HG03175 (cell line): ENCODE results near the gene GARS1.
"Not testable (repeated sequence)": the region's sequence is repeated elsewhere in the genome, so short reads cannot be mapped to it uniquely, and the experiment has no call there.

Experiments
- ATAC-seq: cut with Tn5 transposase; IDR thresholded peaks from one replicate; pipeline ENCODE4 v1.9.1; 2021; ENCODE audit warnings: mild to moderate bottlenecking, moderate library complexity; ENCODE audit not compliant: unreplicated experiment

The GARS1 gene

DNA sequence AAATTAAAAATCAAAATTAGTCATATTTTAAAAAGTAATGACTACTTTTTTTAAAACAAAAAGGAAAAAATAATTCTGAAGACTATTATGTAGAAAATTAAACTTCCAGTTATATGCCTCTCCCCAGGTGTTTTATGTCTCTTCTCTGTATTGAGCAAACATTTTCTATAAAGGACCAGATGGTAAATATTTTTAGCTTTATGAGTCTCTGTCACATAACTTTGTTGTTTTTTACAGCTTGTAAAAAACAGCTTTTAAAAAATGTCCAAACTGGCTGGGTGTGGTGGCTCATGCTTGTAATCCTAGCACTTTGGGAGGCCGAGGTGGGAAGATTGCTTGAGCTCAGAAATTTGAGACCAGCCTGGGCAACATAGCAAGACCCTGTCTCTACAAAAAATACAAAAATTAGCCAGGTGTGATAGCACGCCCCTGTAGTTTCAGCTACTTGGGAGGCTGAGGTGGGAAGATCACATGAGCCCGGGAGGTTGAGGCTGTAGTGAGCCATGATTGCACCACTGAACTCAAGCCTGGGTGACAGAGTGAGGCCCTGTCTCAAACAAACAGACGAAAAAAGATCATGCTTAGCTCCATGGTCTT, 23.5 kb downstream of the GARS1 start:
- no peak for ATAC-seq

DNA sequence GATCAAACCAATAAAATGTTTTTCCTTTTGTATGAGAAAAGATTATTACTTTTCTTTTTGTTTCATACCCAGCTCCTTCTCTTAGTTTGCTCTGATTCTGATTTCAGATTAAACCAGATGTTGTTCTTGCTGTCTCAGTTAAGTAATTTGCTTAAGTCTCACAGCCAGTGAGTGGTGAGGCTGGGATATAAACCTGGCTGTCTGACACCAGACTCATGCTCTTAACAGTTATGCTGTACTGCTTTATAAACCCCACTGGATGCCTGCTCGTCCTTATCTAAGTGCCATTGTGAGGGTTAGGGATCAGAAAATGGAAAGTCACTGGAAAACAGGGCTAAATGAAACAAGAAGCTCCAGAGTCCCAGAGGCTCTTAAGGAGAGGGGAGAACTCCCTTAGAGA, 24.3 kb downstream of the GARS1 start:
- no peak for ATAC-seq

DNA sequence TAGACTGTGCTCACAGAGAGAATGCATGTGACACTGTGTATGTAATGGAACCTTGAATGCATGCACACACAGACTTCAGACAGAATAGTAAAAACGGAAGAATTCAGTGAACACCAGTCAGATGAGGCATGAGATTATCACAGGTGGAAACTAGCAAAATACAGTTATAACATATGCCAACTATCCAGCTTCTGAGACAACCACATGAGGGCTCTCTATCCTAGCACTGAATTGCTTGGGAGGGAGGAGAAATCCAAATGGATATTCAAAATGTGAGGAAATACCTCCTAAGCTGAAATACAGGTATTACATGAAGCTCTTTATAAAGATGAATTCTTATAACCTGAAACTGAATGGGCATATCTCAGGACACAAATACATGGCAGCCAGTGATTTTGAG, 30.6 kb downstream of the GARS1 start:
- ATAC-seq: no peak

DNA sequence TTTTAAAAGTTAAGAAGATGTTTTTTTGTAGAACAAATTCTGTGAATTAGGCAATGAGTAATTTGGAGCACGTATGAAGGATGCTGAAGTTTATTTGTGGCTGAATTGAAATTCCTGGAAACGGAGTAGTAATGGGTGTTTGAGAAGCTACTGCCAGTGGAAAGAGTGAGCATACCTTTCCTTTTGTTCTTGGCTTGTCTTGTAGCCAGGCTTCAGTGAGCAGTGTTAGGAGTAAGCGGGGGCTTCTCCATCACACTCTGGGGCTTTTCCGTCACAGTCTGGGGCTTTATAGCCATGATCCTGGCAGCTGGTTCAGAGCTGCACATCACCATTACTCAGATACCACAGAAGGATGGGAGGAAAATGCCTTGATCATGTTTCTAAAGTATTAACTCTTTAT, 32.3 kb downstream of the GARS1 start:
- no peak for ATAC-seq

GRCh38 chr7:30630986-30631385, 36.3 kb downstream of the GARS1 start:
- ATAC-seq: no peak

GRCh38 chr7:30633223-30633622, 38.5 kb downstream of the GARS1 start:
- no peak for ATAC-seq

DNA sequence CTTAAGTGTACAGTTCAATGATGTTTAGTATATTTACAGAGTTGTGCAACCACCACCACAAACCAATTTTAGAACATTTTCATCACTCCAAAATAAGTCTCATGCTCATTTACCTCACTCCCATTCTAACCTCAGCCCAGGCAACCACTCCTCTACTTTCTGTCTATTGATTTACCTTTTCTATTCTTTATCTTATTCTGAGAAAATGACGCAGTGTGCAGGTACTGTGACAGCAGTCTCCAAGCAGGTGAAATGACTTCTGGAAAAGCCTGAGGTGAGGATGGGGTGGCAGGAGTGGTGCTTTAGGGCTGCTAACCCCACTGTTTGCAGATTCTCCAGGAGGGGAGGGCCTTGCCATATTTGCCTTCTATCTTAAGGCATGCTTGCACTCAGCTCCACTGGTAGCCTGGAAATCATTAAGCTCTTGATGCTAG, 39.5 kb downstream of the GARS1 start:
- ATAC-seq: no peak

DNA sequence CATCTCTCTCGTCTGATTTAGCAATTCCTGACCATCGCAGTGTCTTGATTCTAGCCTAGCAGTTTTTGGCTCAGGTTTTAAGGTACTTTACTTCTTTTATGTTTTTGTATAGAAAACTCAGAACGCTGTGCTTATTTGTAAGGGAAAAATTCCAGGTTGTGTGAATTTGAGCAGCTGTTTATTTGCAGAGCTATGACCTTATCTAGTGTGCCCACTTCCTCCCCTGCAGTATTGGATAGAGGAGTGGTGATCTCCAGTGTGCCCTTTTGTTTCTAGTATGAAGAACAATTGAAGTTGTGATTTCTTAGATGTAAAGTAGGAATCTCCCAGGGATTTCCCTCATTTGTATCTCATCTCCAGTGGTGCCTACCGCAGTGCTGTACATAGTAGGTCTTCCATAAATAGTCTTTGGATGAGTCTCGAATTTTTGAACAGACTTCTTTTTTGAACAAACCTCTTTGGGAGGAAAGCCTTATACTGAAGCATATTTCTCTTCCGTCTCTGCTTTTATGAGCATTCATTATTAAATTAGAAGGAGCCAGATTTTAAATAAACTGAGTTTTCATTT, 40.0 kb downstream of the GARS1 start:
- no peak for ATAC-seq

DNA sequence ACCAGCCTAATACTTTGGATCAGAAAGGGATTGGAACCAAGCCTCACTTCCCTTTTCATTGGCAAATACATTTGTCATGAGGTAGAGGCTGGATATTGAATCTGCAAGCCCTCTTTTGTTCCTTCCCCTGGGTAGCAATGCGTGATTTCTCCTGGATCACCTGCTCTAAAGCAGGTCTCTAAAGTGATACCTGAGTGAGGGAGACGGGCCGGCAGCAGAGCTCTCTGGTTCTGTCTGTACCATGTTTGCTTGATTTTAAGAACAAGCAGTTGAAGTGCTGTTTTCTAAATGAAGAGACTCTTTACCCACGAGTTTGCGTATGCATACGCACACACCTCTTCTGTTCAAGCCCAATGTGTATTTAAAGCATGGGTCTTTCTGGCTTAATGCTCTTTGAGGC, 41.1 kb downstream of the GARS1 start:
- ATAC-seq: no peak

DNA sequence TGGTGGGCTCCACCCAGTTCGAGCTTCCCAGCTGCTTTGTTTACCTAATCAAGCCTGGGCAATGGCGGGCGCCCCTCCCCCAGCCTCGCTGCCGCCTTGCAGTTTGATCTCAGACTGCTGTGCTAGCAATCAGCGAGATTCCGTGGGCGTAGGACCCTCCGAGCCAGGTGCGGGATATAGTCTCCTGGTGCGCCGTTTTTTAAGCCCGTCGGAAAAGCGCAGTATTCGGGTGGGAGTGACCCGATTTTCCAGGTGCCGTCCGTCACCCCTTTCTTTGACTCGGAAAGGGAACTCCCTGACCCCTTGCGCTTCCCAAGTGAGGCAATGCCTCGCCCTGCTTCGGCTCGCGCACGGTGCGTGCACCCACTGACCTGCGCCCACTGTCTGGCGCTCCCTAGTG, 47.6 kb downstream of the GARS1 start:
- not testable (repeated sequence) for ATAC-seq

- no peak for ATAC-seq
These were observed 48.1 kb downstream of the GARS1 start for GRCh38 chr7:30642789-30643188.

- ATAC-seq: no peak
These were observed 49.7 kb downstream of the GARS1 start for GRCh38 chr7:30644286-30644955.

DNA sequence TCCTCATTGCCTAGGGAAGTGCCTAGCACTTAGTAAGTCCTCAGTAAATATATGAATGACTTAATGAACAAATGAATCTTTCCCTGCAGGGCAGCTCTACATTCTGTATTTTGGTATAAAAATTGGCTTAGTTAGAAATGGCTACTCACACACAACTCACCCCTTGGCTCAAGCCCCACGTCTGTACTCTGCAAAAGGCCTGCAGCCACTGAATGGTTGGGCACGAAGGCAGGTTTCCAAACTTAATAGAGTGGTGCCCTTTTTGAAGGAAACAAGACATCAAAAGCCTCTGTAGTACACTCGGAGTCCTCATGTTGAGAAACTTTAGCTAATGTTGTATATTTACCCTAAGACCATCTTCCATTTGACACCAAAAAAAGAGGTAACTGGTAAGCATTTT, 51.0 kb downstream of the GARS1 start:
- ATAC-seq: no peak

GRCh38 chr7:30646154-30646553, 51.5 kb downstream of the GARS1 start:
- ATAC-seq: no peak

GRCh38 chr7:30647589-30648364, 53.1 kb downstream of the GARS1 start:
- no peak for ATAC-seq

GRCh38 chr7:30648744-30649540, 54.3 kb downstream of the GARS1 start:
- no peak for ATAC-seq

GRCh38 chr7:30649717-30650420, 55.2 kb downstream of the GARS1 start:
- ATAC-seq: no peak

DNA sequence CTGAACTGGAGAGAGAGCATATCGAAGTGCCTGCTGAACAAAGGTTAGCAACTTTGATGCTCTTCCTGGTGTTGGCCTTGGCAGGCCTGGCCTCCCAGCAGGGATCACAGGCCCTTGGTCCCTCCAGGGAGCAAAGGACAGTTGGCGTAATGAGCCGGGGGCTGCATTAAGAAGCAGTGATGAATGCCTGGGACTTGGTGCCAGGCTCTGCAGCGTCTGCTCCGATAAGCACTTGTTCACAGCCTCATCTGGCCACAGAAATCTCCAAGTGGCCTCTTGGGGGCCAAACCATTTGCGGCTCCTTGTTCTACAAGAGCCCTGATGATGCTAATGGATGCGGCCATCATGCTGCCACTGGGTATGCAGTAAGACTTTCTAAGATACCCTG, 55.7 kb downstream of the GARS1 start:
- no peak for ATAC-seq

- no peak for ATAC-seq
These were observed 57.5 kb downstream of the GARS1 start for GRCh38 chr7:30652132-30652531.
